Loucy (cell line): ENCODE measurements around the gene LAMB4.

Source experiments
- H2AFZ ChIP-seq: fragments of 200-600 bp; sonication (generic); 2 replicates; pipeline ENCODE4 v1.6.0; 2016; ENCODE audit warnings: antibody characterized with exemption, mild to moderate bottlenecking, low read length, moderate library complexity
- H3F3A ChIP-seq: fragments of 200-600 bp; 2 replicates; pipeline ENCODE4 v1.6.0; 2016; ENCODE audit warnings: antibody characterized with exemption, low read depth, mild to moderate bottlenecking
- H3K27me3 ChIP-seq: fragments of 200-600 bp; sonication (generic); 2 replicates; pipeline ENCODE4 v1.6.1; 2014; ENCODE audit warnings: low read length, mild to moderate bottlenecking; ENCODE audit not compliant: insufficient read depth, poor library complexity, severe bottlenecking
- H3K36me3 ChIP-seq: fragments of 200-600 bp; sonication (generic); 2 replicates; pipeline ENCODE4 v1.6.1; 2016; ENCODE audit warnings: low read length; ENCODE audit not compliant: insufficient read depth
- H3K4me1 ChIP-seq: fragments of 200-600 bp; sonication (generic); 2 replicates; pipeline ENCODE4 v1.5.1; 2014; ENCODE audit warnings: low read length, mild to moderate bottlenecking; ENCODE audit not compliant: insufficient read depth, poor library complexity, severe bottlenecking
- H3K4me2 ChIP-seq: fragments of 200-600 bp; sonication (generic); 2 replicates; pipeline ENCODE4 v1.6.0; 2014; ENCODE audit warnings: antibody characterized with exemption, low read length, low read depth, mild to moderate bottlenecking; ENCODE audit not compliant: poor library complexity, severe bottlenecking
- H3K4me3 ChIP-seq: fragments of 200-600 bp; sonication (generic); 2 replicates; pipeline ENCODE4 v1.5.1; 2014; ENCODE audit warnings: low read length, mild to moderate bottlenecking, mixed read lengths; ENCODE audit not compliant: poor library complexity, severe bottlenecking
- H3K79me2 ChIP-seq: fragments of 200-600 bp; sonication (generic); 2 replicates; pipeline ENCODE4 v1.6.1; 2014; ENCODE audit warnings: low read length; ENCODE audit not compliant: insufficient read depth
- H3K9ac ChIP-seq: fragments of 200-600 bp; sonication (generic); 2 replicates; pipeline ENCODE4 v1.6.0; 2014; ENCODE audit warnings: mild to moderate bottlenecking, low read depth, low read length, moderate library complexity; ENCODE audit not compliant: poor library complexity, severe bottlenecking
- H3K9me2 ChIP-seq: fragments of 200-600 bp; sonication (generic); replicated peaks from 2 replicates; pipeline ENCODE4 v1.6.1; 2016; ENCODE audit warnings: low read depth, low read length, mixed read lengths
- H3K9me3 ChIP-seq: fragments of 200-600 bp; sonication (generic); 2 replicates; pipeline ENCODE4 v1.6.1; 2014; ENCODE audit warnings: mild to moderate bottlenecking, antibody characterized with exemption, low read length, low read depth; ENCODE audit not compliant: insufficient read depth
- H4K20me1 ChIP-seq: fragments of 200-600 bp; sonication (generic); 2 replicates; pipeline ENCODE4 v1.6.0; 2014; ENCODE audit warnings: antibody characterized with exemption, low read length, mild to moderate bottlenecking; ENCODE audit not compliant: insufficient read depth, poor library complexity, severe bottlenecking
- EZH2phosphoT487 ChIP-seq: fragments of 200-600 bp; IDR thresholded peaks from 2 replicates; pipeline ENCODE4 v1.6.1; 2018; ENCODE audit warnings: antibody characterized with exemption, mild to moderate bottlenecking, moderate library complexity, borderline replicate concordance
- TF ChIP-seq, protein P1 (sequence below): fragments of 200-600 bp; sonication (generic); conservative IDR thresholded peaks from 2 replicates; pipeline ENCODE4 v1.5.1; 2014; ENCODE audit warnings: mild to moderate bottlenecking, antibody characterized with exemption, low read length

LAMB4 gene

DNA sequence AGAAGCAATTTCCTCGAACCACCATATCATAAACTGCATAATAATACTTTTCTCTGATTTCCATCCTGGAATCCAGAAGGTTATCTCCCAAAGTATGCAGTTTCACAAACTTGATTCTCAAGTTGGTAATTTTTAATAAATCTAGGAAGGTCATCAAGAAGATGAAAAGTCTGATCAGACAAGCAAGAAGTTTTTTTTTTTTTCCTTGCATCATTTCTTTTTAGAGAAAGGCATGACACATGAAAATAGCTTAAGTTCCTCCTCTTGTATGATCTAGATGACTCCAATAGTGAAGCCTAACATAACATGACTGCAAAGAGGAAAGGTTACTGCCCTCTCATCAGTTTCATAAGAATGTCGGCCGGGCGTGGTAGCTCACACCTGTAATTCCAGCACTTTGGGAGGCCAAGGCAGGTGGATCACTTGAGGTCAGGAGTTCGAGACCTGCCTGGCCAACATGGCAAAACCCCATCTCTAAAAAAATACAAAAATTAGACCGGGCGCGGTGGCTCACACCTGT lies 149.4 kb downstream of the LAMB4 start:
- Histone ChIP-seq H3K36me3 (no peaks in the 10 kb centered on the region), H3K9ac (no peak overlapping the region), H3K9me2 (no peaks in the 10 kb centered on the region), H3K27me3 (no peaks in the 10 kb centered on the region), H3K4me2 (no peak overlapping the region), H3K4me3 (no peak overlapping the region), H3K9me3 (no peaks in the 10 kb centered on the region), H4K20me1 (no peaks in the 10 kb centered on the region), H3K79me2 (no peaks in the 10 kb centered on the region), H3F3A (no peaks in the 10 kb centered on the region), H2AFZ (no peak overlapping the region), H3K4me1 (no peaks in the 10 kb centered on the region)
- TF ChIP-seq, protein P1, sequence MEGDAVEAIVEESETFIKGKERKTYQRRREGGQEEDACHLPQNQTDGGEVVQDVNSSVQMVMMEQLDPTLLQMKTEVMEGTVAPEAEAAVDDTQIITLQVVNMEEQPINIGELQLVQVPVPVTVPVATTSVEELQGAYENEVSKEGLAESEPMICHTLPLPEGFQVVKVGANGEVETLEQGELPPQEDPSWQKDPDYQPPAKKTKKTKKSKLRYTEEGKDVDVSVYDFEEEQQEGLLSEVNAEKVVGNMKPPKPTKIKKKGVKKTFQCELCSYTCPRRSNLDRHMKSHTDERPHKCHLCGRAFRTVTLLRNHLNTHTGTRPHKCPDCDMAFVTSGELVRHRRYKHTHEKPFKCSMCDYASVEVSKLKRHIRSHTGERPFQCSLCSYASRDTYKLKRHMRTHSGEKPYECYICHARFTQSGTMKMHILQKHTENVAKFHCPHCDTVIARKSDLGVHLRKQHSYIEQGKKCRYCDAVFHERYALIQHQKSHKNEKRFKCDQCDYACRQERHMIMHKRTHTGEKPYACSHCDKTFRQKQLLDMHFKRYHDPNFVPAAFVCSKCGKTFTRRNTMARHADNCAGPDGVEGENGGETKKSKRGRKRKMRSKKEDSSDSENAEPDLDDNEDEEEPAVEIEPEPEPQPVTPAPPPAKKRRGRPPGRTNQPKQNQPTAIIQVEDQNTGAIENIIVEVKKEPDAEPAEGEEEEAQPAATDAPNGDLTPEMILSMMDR: no peak
- TF ChIP-seq EZH2phosphoT487: no peak

DNA sequence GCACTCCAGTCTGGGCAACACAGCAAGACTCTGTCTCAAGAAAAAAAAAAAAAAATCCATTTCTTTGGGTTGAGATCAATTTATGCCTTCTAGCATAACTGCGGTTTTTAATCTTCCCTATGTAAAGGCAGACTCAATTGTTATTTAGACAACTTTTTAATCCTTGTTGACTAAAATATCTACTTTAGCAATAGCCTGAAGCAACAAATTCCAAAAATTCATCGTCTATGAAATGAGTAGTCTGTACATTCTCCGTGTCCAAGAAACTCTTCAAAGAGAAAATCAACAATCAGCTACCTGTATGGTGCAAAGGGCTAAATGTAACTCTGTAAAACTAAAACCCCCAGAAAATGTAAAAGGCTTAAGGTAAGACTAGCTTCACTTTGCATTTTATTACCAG lies 150.0 kb downstream of the LAMB4 start:
- H3K4me2 ChIP-seq: no peak overlapping the region
- TF ChIP-seq, protein P1: no peak
- H3F3A ChIP-seq: no peaks in the 10 kb centered on the region
- no peaks in the 10 kb centered on the region for H4K20me1 ChIP-seq
- H3K79me2 ChIP-seq: no peaks in the 10 kb centered on the region
- no peaks in the 10 kb centered on the region for H3K36me3 ChIP-seq
- H3K9ac ChIP-seq: no peak overlapping the region
- H3K4me3 ChIP-seq: no peak overlapping the region
- H3K27me3 ChIP-seq: no peaks in the 10 kb centered on the region
- H2AFZ ChIP-seq: no peak overlapping the region
- H3K9me2 ChIP-seq: no peaks in the 10 kb centered on the region
- no peaks in the 10 kb centered on the region for H3K9me3 ChIP-seq
- no peaks in the 10 kb centered on the region for H3K4me1 ChIP-seq

DNA sequence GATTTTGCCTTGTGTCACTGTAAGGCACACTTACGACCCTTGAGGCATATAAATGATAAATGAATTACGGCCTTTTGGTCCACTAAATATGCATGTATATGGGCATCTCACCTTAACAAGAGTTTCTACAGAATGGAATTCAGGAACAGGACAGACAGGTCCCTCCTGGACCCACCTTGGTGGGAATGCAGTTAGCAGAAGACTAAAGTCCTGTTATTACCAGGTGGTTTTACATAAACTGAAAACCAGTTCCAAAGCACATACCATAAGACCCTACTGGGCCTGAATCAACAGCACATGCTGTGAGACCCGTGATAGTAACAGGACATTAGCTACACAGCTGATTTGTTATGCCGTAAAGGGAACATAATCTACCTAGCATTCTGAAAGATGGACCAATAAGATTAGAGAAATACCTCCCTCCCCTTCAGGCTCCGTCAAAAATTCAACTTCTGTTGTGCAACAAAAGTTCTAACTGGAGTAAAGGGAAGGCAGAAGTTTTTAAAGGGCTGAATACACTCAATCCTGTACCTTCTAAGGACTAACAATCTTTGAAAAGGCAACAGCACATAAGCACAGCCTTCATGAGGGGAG lies 151.2 kb downstream of the LAMB4 start:
- Histone ChIP-seq H3K4me3 (no peak overlapping the region), H3K9me3 (no peaks in the 10 kb centered on the region; the same call in 1 of the 2 replicates), H3K79me2 (no peaks in the 10 kb centered on the region), H2AFZ (no peak overlapping the region), H4K20me1 (no peaks in the 10 kb centered on the region), H3F3A (no peaks in the 10 kb centered on the region), H3K4me2 (no peak overlapping the region), H3K27me3 (no peaks in the 10 kb centered on the region), H3K36me3 (no peaks in the 10 kb centered on the region), H3K9me2 (no peaks in the 10 kb centered on the region), H3K9ac (no peak overlapping the region), H3K4me1 (no peaks in the 10 kb centered on the region)
- TF ChIP-seq, protein P1: no peak
- no peak for TF ChIP-seq EZH2phosphoT487
